Loucy (cell line): ENCODE results near the gene PRMT2.
"Not testable (repeated sequence)": the region's sequence is repeated elsewhere in the genome, so short reads cannot be mapped to it uniquely, and the experiment has no call there.

Experiments
- H2AFZ ChIP-seq: fragments of 200-600 bp; sonication (generic); 2 replicates; pipeline ENCODE4 v1.6.0; 2016; ENCODE audit warnings: antibody characterized with exemption, mild to moderate bottlenecking, low read length, moderate library complexity
- H3F3A ChIP-seq: fragments of 200-600 bp; 2 replicates; pipeline ENCODE4 v1.6.0; 2016; ENCODE audit warnings: antibody characterized with exemption, low read depth, mild to moderate bottlenecking
- H3K27me3 ChIP-seq: fragments of 200-600 bp; sonication (generic); 2 replicates; pipeline ENCODE4 v1.6.1; 2014; ENCODE audit warnings: low read length, mild to moderate bottlenecking; ENCODE audit not compliant: insufficient read depth, poor library complexity, severe bottlenecking
- H3K36me3 ChIP-seq: fragments of 200-600 bp; sonication (generic); 2 replicates; pipeline ENCODE4 v1.6.1; 2016; ENCODE audit warnings: low read length; ENCODE audit not compliant: insufficient read depth
- H3K4me1 ChIP-seq: fragments of 200-600 bp; sonication (generic); 2 replicates; pipeline ENCODE4 v1.5.1; 2014; ENCODE audit warnings: low read length, mild to moderate bottlenecking; ENCODE audit not compliant: insufficient read depth, poor library complexity, severe bottlenecking
- H3K4me2 ChIP-seq: fragments of 200-600 bp; sonication (generic); 2 replicates; pipeline ENCODE4 v1.6.0; 2014; ENCODE audit warnings: antibody characterized with exemption, low read length, low read depth, mild to moderate bottlenecking; ENCODE audit not compliant: poor library complexity, severe bottlenecking
- H3K4me3 ChIP-seq: fragments of 200-600 bp; sonication (generic); 2 replicates; pipeline ENCODE4 v1.5.1; 2014; ENCODE audit warnings: low read length, mild to moderate bottlenecking, mixed read lengths; ENCODE audit not compliant: poor library complexity, severe bottlenecking
- H3K79me2 ChIP-seq: fragments of 200-600 bp; sonication (generic); 2 replicates; pipeline ENCODE4 v1.6.1; 2014; ENCODE audit warnings: low read length; ENCODE audit not compliant: insufficient read depth
- H3K9ac ChIP-seq: fragments of 200-600 bp; sonication (generic); 2 replicates; pipeline ENCODE4 v1.6.0; 2014; ENCODE audit warnings: mild to moderate bottlenecking, low read depth, low read length, moderate library complexity; ENCODE audit not compliant: poor library complexity, severe bottlenecking
- H3K9me2 ChIP-seq: fragments of 200-600 bp; sonication (generic); replicated peaks from 2 replicates; pipeline ENCODE4 v1.6.1; 2016; ENCODE audit warnings: low read depth, low read length, mixed read lengths
- H3K9me3 ChIP-seq: fragments of 200-600 bp; sonication (generic); 2 replicates; pipeline ENCODE4 v1.6.1; 2014; ENCODE audit warnings: mild to moderate bottlenecking, antibody characterized with exemption, low read length, low read depth; ENCODE audit not compliant: insufficient read depth
- H4K20me1 ChIP-seq: fragments of 200-600 bp; sonication (generic); 2 replicates; pipeline ENCODE4 v1.6.0; 2014; ENCODE audit warnings: antibody characterized with exemption, low read length, mild to moderate bottlenecking; ENCODE audit not compliant: insufficient read depth, poor library complexity, severe bottlenecking
- CTCF ChIP-seq: fragments of 200-600 bp; sonication (generic); conservative IDR thresholded peaks from 2 replicates; pipeline ENCODE4 v1.5.1; 2014; ENCODE audit warnings: mild to moderate bottlenecking, antibody characterized with exemption, low read length
- EZH2phosphoT487 ChIP-seq: fragments of 200-600 bp; IDR thresholded peaks from 2 replicates; pipeline ENCODE4 v1.6.1; 2018; ENCODE audit warnings: antibody characterized with exemption, mild to moderate bottlenecking, moderate library complexity, borderline replicate concordance

PRMT2 gene

GRCh38 chr21:46667741-46668380 lies 32.4 kb downstream of the PRMT2 start:
- Histone ChIP-seq H2AFZ (peak overlapping the region; percentile 51), H3K4me1 (peaks cover 10% of the 10 kb centered on the region), H3K4me2 (peak overlapping the region; percentile 45), H3K4me3 (peak overlapping the region; percentile 66), H3K27me3 (no peaks in the 10 kb centered on the region), H3K36me3 (no peaks in the 10 kb centered on the region), H3K9me3 (no peaks in the 10 kb centered on the region), H3F3A (no peaks in the 10 kb centered on the region), H3K9ac (peak overlapping the region; percentile 24), H3K79me2 (no peaks in the 10 kb centered on the region), H4K20me1 (no peaks in the 10 kb centered on the region), H3K9me2 (no peaks in the 10 kb centered on the region)
- TF ChIP-seq CTCF (no peak), EZH2phosphoT487 (no peak)

DNA sequence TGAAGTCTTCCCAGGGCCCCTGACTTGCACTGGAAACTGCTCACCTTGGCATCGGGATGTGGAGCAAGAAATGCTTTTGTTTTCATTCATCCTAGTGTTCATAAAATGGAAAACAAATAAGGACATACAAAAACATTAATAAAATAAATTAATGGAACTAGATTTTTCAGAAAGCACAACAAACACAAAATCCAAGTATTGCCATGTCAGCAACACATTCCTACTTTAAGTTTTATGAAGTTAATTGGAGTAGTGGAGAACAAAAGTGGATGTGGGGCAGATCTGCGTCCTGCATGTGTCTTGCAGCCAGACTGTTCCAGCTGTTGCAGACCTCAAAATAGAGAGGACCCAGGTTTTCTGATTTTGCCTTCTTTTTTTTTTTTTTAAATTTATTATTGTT lies 32.9 kb downstream of the PRMT2 start:
- no peaks in the 10 kb centered on the region for H3F3A ChIP-seq
- peak overlapping the region; percentile 45 for H3K4me2 ChIP-seq
- H3K27me3 ChIP-seq, result no peaks in the 10 kb centered on the region
- no peaks in the 10 kb centered on the region for H3K79me2 ChIP-seq
- peaks cover 10% of the 10 kb centered on the region for H3K4me1 ChIP-seq
- H3K9me3 ChIP-seq, result no peaks in the 10 kb centered on the region
- peak overlapping the region; percentile 24 for H3K9ac ChIP-seq
- H3K4me3 ChIP-seq, result peak overlapping the region; percentile 66
- no peaks in the 10 kb centered on the region for H3K36me3 ChIP-seq
- no peaks in the 10 kb centered on the region for H3K9me2 ChIP-seq
- no peaks in the 10 kb centered on the region for H4K20me1 ChIP-seq
- TF ChIP-seq EZH2phosphoT487 (no peak), CTCF (no peak)
- H2AFZ ChIP-seq, result no peak overlapping the region; the same call in 1 of the 2 replicates

- H3K79me2 ChIP-seq, H3K9ac ChIP-seq, H4K20me1 ChIP-seq, H2AFZ ChIP-seq, H3F3A ChIP-seq, H3K9me2 ChIP-seq, H3K36me3 ChIP-seq, H3K27me3 ChIP-seq, H3K4me3 ChIP-seq, H3K9me3 ChIP-seq, H3K4me2 ChIP-seq: not testable (repeated sequence)
- H3K4me1 ChIP-seq, result peaks cover 10% of the 10 kb centered on the region
Measured at GRCh38 chr21:46668904-46669303, 33.4 kb downstream of the PRMT2 start.

DNA sequence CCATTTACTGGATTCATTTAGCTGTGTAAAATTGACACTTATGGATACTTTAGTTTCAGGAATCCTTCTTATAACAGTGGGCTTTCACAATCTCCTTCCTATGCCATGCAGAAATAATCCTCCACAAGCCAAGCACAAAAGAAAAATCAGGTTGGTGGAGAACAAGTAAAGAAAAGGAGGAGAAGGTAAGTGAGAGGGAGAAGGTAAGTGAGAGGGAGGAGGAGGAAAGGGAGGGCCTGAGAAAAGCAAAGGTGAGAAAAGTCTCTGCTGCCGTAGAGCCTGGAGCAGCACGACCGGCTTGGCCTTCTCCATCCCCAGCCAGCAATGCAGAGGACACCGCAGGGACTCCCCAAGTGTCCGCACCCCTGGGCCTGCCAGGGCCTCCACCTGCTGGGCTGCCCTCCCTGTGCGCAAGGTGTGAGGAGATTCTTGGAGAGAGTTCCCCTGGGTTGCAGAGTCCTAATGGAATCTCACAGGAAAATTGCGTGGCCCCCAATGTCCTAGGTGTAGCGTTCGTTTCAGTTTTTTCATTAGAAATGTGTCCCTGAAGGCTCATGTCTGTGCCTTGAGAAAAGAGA lies 39.0 kb downstream of the PRMT2 start:
- Histone ChIP-seq H3K4me2 (no peak overlapping the region), H2AFZ (no peak overlapping the region), H3K4me3 (no peak overlapping the region), H3K9me3 (no peaks in the 10 kb centered on the region), H3K27me3 (no peaks in the 10 kb centered on the region), H3K36me3 (no peaks in the 10 kb centered on the region), H3K9me2 (no peaks in the 10 kb centered on the region), H4K20me1 (no peaks in the 10 kb centered on the region), H3K4me1 (peaks cover 10% of the 10 kb centered on the region), H3F3A (0 out of 2 replicates have a peak, but pooled peaks cover 4% of the 10 kb centered on the region), H3K79me2 (no peaks in the 10 kb centered on the region), H3K9ac (no peak overlapping the region)
- TF ChIP-seq EZH2phosphoT487 (no peak), CTCF (no peak)
